G401.6 (cell line): ENCODE measurements around the gene RFLNA.

Experiments
- FAIRE-seq: peaks from 2 replicates; lab custom pipeline; 2012; peaks lifted over from hg19 to GRCh38; lab: Jason Lieb, UNC

Gene RFLNA

GRCh38 chr12:124361074-124361970, 66.4 kb downstream of the RFLNA start:
- no peak for FAIRE-seq

- no peak for FAIRE-seq
Observed at GRCh38 chr12:124361996-124362395, 67.1 kb downstream of the RFLNA start.

- FAIRE-seq = no peak
Observed at GRCh38 chr12:124363353-124363965, 68.6 kb downstream of the RFLNA start.

- FAIRE-seq = no peak
Observed at GRCh38 chr12:124364543-124364942, 69.7 kb downstream of the RFLNA start.
